ENCODE results near the gene PEPD. TPM values are rescaled to one million over a fixed set of nuclear protein-coding genes. Genes with fewer than 3 reads are reported as not detected.

The PEPD gene
- total RNA-seq, 1 donor from 2014 or later, result 112 TPM

DNA sequence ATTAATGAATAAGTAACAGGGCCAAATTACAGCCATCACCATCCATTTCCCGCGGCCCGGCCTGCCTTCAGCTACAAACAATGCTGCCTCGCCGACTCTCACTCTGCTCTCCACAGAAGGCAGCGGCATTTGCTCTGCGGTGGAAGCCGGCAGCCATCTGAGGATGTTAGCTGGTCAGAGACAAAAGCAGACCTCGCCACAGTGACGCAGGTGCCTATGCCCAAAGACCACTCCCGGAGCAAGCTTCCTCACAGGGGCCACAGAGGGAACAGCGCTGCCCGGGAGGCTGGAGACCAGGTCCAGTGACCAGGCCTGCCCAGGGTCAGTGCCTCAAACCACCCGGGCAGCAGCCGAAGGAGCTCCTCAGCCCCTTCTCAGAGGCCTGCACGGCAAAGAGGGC is 16.4 kb downstream of the PEPD start:
- intact Hi-C loops (cut with DNase I), result no loop called here
- Histone ChIP-seq H3K27me3 (no peaks in the 10 kb centered on the region), H3K27ac (no peak overlapping the region)

DNA sequence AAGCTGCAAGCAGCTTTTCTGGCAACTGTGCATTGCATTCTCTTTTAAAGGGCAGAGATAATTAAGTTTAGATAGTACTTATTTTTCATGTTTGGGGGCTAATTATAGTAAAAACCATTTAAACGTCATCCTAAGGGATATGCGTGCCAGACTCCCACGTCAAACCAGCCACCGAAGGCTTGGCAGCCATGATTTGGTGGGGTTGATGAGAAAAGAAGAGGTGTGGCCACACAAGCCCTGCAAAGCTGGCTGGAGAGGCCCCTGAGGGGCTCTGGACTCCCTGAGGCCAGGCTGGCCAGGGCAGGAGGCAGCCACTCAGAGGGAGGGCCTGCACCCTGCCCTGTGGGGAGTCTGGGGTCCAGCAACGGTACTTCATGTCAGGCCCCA is 17.5 kb downstream of the PEPD start:
- intact Hi-C loops (cut with DNase I), result no loop called here
- no peaks in the 10 kb centered on the region for H3K4me1 ChIP-seq
- H3K27ac ChIP-seq, result no peak overlapping the region
- no peaks in the 10 kb centered on the region for H3K9me3 ChIP-seq
- H3K36me3 ChIP-seq, result peaks cover 12 to 22% of the 10 kb centered on the region in 2 donors
- no peaks in the 10 kb centered on the region for H3K27me3 ChIP-seq
- TF ChIP-seq, protein P1, sequence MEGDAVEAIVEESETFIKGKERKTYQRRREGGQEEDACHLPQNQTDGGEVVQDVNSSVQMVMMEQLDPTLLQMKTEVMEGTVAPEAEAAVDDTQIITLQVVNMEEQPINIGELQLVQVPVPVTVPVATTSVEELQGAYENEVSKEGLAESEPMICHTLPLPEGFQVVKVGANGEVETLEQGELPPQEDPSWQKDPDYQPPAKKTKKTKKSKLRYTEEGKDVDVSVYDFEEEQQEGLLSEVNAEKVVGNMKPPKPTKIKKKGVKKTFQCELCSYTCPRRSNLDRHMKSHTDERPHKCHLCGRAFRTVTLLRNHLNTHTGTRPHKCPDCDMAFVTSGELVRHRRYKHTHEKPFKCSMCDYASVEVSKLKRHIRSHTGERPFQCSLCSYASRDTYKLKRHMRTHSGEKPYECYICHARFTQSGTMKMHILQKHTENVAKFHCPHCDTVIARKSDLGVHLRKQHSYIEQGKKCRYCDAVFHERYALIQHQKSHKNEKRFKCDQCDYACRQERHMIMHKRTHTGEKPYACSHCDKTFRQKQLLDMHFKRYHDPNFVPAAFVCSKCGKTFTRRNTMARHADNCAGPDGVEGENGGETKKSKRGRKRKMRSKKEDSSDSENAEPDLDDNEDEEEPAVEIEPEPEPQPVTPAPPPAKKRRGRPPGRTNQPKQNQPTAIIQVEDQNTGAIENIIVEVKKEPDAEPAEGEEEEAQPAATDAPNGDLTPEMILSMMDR (IDR thresholded peaks at IDR 0.05), result no peak
- H3K4me3 ChIP-seq, result no peak overlapping the region
- no peak for DNase-seq (ENCODE audit: low spot score in 2 of 2)

More for the DNA sequence above, 16.4 kb downstream of the PEPD start:
- DNase-seq (ENCODE audit: low spot score in 2 of 2), result no peak
- TF ChIP-seq, protein P1 (IDR thresholded peaks at IDR 0.05), result no peak
- Histone ChIP-seq H3K36me3 (peaks cover 11 to 18% of the 10 kb centered on the region in 2 donors), H3K4me3 (no peak overlapping the region), H3K4me1 (no peaks in the 10 kb centered on the region), H3K9me3 (no peaks in the 10 kb centered on the region)

DNA sequence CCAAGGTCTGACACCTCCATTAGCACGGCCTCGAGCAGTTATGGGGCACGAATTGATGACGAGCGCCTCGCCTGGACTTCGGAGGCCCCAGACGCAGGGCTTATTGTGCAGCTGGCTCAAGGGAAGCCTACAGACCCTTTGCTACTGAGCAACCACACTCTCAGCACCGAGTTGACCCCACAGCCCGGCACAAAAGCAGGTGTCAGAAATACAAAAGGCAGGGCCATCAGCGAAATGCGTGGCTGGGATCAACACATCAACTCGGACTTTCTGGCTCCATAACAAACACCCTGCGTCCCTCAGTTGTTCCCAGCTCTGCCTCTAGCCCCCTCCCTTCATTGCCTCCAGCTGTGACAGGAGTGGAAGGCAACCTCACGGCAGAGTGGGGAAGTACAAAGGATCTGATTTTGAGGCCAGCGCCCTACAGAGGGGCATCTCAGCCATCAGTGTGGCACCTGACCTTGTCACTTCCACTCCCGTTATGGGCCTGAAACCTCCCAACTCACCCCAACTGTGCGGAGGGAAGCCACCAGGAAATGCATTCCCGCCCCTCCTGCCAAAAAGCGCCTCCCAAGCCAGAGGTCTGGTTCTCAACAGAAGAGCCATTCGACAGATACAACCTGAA is 18.0 kb downstream of the PEPD start:
- H3K27me3 ChIP-seq, result no peaks in the 10 kb centered on the region
- intact Hi-C loops (cut with DNase I), result no loop called here
- no peaks in the 10 kb centered on the region for H3K4me1 ChIP-seq
- DNase-seq (ENCODE audit: low spot score in 2 of 2), result no peak
- no peaks in the 10 kb centered on the region for H3K9me3 ChIP-seq
- no peak overlapping the region for H3K27ac ChIP-seq
- TF ChIP-seq, protein P1 (IDR thresholded peaks at IDR 0.05), result no peak
- peaks cover 12 to 26% of the 10 kb centered on the region in 2 donors for H3K36me3 ChIP-seq
- H3K4me3 ChIP-seq, result no peak overlapping the region

DNA sequence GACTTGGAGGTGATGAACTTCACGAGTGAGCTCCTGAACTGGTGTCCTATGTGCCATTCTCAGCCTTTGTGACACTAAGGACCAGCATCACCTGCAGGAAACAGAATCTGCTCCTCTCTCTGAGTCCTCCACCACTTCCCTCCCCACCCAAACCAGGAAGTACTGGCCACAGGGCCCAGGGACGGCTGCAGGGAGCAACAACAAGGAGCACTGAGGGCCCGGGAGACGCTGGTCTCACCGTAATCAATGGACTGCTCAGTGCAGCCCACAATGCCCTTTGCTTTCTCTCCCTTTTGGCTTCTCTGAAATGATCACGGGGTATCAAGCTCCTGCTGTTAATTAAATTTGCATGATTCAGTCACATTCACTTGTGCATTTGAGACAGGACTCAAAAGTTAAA is 18.6 kb downstream of the PEPD start:
- Histone ChIP-seq H3K27ac (no peak overlapping the region), H3K4me3 (no peak overlapping the region), H3K27me3 (no peaks in the 10 kb centered on the region), H3K9me3 (no peaks in the 10 kb centered on the region), H3K36me3 (peaks cover 12 to 26% of the 10 kb centered on the region in 2 donors), H3K4me1 (no peaks in the 10 kb centered on the region)
- intact Hi-C loops (cut with DNase I), result no loop called here
- no peak for DNase-seq (ENCODE audit: low spot score in 2 of 2)
- TF ChIP-seq, protein P1 (IDR thresholded peaks at IDR 0.05), result no peak

DNA sequence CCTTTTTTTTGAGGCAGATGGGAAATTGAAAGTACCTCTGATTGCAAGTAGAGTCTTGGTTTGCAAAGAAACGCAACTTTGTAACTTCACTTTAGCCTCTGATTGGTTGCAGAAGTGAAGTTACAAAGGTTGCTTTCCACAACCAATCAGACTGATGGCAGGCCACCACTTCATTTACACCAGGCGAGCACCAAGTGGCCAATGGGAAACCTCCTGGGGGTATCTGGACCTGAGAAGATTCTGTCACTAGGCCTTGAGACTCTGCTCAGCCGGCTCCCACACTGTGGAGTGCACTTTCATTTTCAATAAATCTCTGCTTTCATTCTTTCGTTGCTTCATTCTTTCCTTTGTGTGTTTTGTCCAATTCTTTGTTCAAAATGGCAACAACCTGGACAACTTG is 19.1 kb downstream of the PEPD start:
- DNase-seq (ENCODE audit: low spot score in 2 of 2), result no peak
- Histone ChIP-seq H3K9me3 (no peaks in the 10 kb centered on the region), H3K4me3 (no peak overlapping the region), H3K27me3 (no peaks in the 10 kb centered on the region), H3K27ac (no peak overlapping the region), H3K4me1 (no peaks in the 10 kb centered on the region), H3K36me3 (peaks cover 12 to 31% of the 10 kb centered on the region in 2 donors)
- intact Hi-C loops (cut with DNase I), result no loop called here
- TF ChIP-seq, protein P1 (IDR thresholded peaks at IDR 0.05), result no peak
